MM.1S (cell line): Measurements from ENCODE around the gene SCAPER.

Source experiments
- DNase-seq: peaks from one replicate; pipeline ENCODE4 v3.0.0-alpha.2; 2015
- H2AFZ ChIP-seq: fragments of 300-600 bp; sonication (generic); 2 replicates; pipeline ENCODE4 v1.6.0; 2016; ENCODE audit warnings: antibody characterized with exemption, low read length
- H3F3A ChIP-seq: fragments of 300-600 bp; sonication (generic); 2 replicates; pipeline ENCODE4 v1.6.1; 2016; ENCODE audit warnings: mild to moderate bottlenecking, antibody characterized with exemption, low read length, moderate library complexity, mixed read lengths; ENCODE audit not compliant: insufficient read depth
- H3K27ac ChIP-seq: fragments of 300-600 bp; sonication (generic); 2 replicates; pipeline ENCODE4 v1.5.1; 2016; ENCODE audit warnings: mild to moderate bottlenecking, low read length
- H3K27me3 ChIP-seq: fragments of 300-600 bp; sonication (generic); replicated peaks from 2 replicates; pipeline ENCODE4 v1.6.0; 2016; ENCODE audit warnings: low read length; ENCODE audit not compliant: insufficient read depth
- H3K36me3 ChIP-seq: fragments of 300-600 bp; sonication (generic); replicated peaks from 2 replicates; pipeline ENCODE4 v1.6.1; 2016; ENCODE audit warnings: mild to moderate bottlenecking, low read length, mixed read lengths; ENCODE audit not compliant: insufficient read depth
- H3K4me1 ChIP-seq: fragments of 300-600 bp; sonication (generic); 2 replicates; pipeline ENCODE4 v1.6.1; 2016; ENCODE audit warnings: low read length, mixed read lengths
- H3K4me2 ChIP-seq: fragments of 300-600 bp; sonication (generic); 2 replicates; pipeline ENCODE4 v1.6.0; 2016; ENCODE audit warnings: low read depth, low read length
- H3K4me3 ChIP-seq: fragments of 300-600 bp; sonication (generic); 2 replicates; pipeline ENCODE4 v1.5.1; 2016; ENCODE audit warnings: low read length, mixed read lengths
- H3K79me2 ChIP-seq: fragments of 300-600 bp; sonication (generic); 2 replicates; pipeline ENCODE4 v1.6.1; 2016; ENCODE audit warnings: mixed run types, low read length, mixed read lengths
- H3K9ac ChIP-seq: fragments of 300-600 bp; sonication (generic); 2 replicates; pipeline ENCODE4 v1.6.1; 2016; ENCODE audit warnings: low read length, mixed read lengths
- H3K9me2 ChIP-seq: fragments of 300-600 bp; sonication (generic); replicated peaks from 2 replicates; pipeline ENCODE4 v1.6.1; 2016; ENCODE audit warnings: mild to moderate bottlenecking, low read length, mixed read lengths; ENCODE audit not compliant: insufficient read depth
- H3K9me3 ChIP-seq: fragments of 300-600 bp; sonication (generic); replicated peaks from 2 replicates; pipeline ENCODE4 v1.6.1; 2016; ENCODE audit warnings: mild to moderate bottlenecking, low read length, mixed read lengths; ENCODE audit not compliant: insufficient read depth
- H4K20me1 ChIP-seq: fragments of 300-600 bp; sonication (generic); 2 replicates; pipeline ENCODE4 v1.6.1; 2016; ENCODE audit warnings: mild to moderate bottlenecking, low read length, moderate library complexity, mixed read lengths; ENCODE audit not compliant: insufficient read depth
- CTCF ChIP-seq: fragments of 300-600 bp; sonication (generic); IDR thresholded peaks from 2 replicates; pipeline ENCODE4 v1.5.1; 2016; ENCODE audit warnings: antibody characterized with exemption, low read length, mixed read lengths
- EZH2 ChIP-seq: fragments of 300-600 bp; sonication (generic); optimal IDR thresholded peaks from 2 replicates; pipeline ENCODE3; 2017; ENCODE audit warnings: low read depth, mild to moderate bottlenecking, antibody characterized with exemption, low read length, mixed read lengths
- EZH2phosphoT487 ChIP-seq: fragments of 300-600 bp; sonication (generic); IDR thresholded peaks from 2 replicates; pipeline ENCODE4 v1.6.1; 2018; ENCODE audit warnings: antibody characterized with exemption, low read length

SCAPER gene

DNA sequence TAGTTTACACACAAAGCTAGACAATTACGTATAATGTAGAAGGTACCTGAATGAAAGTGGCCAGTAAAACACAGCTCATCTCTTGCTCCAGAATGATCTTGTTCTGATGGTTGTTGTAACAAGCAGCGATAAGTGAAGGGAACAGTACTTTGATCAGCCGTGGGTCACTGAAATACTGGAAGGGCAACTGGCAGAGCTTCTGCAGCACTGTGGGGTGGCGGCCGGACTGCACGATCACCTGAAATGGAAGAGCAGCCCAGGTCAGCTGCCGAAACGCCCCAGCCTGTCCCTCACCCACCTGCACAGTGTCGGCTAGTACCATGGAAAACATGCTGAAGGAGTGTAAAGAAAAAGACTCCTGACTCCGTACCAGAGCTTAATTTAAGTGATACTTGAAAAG is 551.2 kb downstream of the SCAPER start:
- Histone ChIP-seq H3F3A (no peaks in the 10 kb centered on the region), H3K36me3 (no peaks in the 10 kb centered on the region), H3K4me3 (no peak overlapping the region), H3K9me2 (no peaks in the 10 kb centered on the region), H3K9ac (no peak overlapping the region), H4K20me1 (no peaks in the 10 kb centered on the region), H3K27ac (no peak overlapping the region), H3K79me2 (no peaks in the 10 kb centered on the region), H3K4me2 (no peak overlapping the region), H3K4me1 (no peaks in the 10 kb centered on the region), H2AFZ (no peak overlapping the region), H3K27me3 (no peaks in the 10 kb centered on the region), H3K9me3 (no peaks in the 10 kb centered on the region)
- TF ChIP-seq EZH2 (no peak), CTCF (no peak), EZH2phosphoT487 (no peak)
- no peak for DNase-seq

- Histone ChIP-seq H4K20me1 (no peaks in the 10 kb centered on the region), H3F3A (no peaks in the 10 kb centered on the region), H3K27ac (no peak overlapping the region), H3K4me3 (no peak overlapping the region), H3K36me3 (no peaks in the 10 kb centered on the region), H3K9me3 (no peaks in the 10 kb centered on the region), H3K9ac (no peak overlapping the region), H3K4me1 (no peaks in the 10 kb centered on the region), H3K9me2 (no peaks in the 10 kb centered on the region), H3K79me2 (no peaks in the 10 kb centered on the region), H3K27me3 (no peaks in the 10 kb centered on the region), H3K4me2 (no peak overlapping the region), H2AFZ (no peak overlapping the region)
- TF ChIP-seq EZH2phosphoT487 (no peak), EZH2 (no peak), CTCF (no peak)
- DNase-seq, result no peak
These were observed 552.0 kb downstream of the SCAPER start for GRCh38 chr15:76353023-76353577.

DNA sequence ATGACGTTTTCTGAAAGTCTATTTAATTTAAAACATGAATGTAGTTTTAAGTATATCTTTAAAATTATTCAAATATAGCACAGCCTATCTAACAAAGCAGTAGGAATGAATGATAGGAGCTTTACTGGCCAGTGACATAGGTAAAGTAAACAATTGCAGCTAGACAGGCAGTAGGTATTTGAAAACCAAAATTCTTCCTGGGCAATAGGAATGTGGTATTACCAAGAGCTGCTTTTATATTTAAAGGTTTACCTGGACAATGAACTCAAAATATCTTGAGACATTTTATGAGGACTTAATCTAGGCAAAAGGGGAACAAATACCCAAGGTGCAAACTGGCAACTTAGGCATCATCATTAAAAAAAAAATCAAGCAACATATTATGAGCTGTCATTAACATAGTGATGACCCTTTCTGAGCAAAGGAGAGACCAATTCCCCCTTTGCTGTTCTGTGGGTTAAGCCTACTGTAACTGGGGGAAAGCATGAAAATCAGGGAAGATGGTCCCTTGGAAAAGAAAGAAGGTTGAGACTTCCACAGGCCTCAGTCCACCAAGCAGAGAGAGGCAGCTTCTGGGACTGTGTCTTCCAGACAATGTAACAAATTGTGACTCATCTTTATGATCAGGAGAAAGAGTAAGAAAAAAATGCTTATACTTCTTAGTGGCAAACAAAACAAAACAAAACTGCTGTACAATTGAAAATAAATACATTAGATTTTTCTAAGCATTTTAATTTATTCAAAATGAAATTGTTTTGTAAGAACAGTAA is 555.7 kb downstream of the SCAPER start:
- no peaks in the 10 kb centered on the region for H3K4me1 ChIP-seq
- no peaks in the 10 kb centered on the region for H4K20me1 ChIP-seq
- H3K9ac ChIP-seq, result no peak overlapping the region
- no peak overlapping the region for H2AFZ ChIP-seq
- H3K79me2 ChIP-seq, result no peaks in the 10 kb centered on the region
- no peak for TF ChIP-seq EZH2phosphoT487
- TF ChIP-seq EZH2, result no peak
- TF ChIP-seq CTCF, result no peak
- no peak for DNase-seq
- no peaks in the 10 kb centered on the region for H3K9me2 ChIP-seq
- H3K36me3 ChIP-seq, result no peaks in the 10 kb centered on the region
- no peaks in the 10 kb centered on the region for H3K9me3 ChIP-seq
- no peaks in the 10 kb centered on the region for H3K27me3 ChIP-seq
- H3K4me3 ChIP-seq, result no peak overlapping the region
- no peaks in the 10 kb centered on the region for H3F3A ChIP-seq
- H3K4me2 ChIP-seq, result no peak overlapping the region
- no peak overlapping the region for H3K27ac ChIP-seq
